Liver (tissue), 9 donors: ENCODE measurements around the gene PPFIA4. TPM values are rescaled to one million over a fixed set of nuclear protein-coding genes. Genes with fewer than 3 reads are reported as not detected.

Experiments
- DNase-seq: peaks from one replicate; pipeline ENCODE4 v3.0.0-alpha.2; 2017; ENCODE audit warnings: low spot score
- H3K27ac ChIP-seq, 2 donors: one replicate each; pipeline ENCODE4 v1.7.0; 2013; ENCODE audit warnings: inconsistent platforms in 2 of 2, low read length in 2 of 2, control low read depth in 1 of 2, low read depth in 1 of 2, mild to moderate bottlenecking in 1 of 2
- H3K27me3 ChIP-seq, 4 donors: one replicate each; pipeline versions ENCODE4 v1.6.1 to v1.7.0; 2013; ENCODE audit warnings: low read length in 3 of 4, inconsistent platforms in 1 of 4, mild to moderate bottlenecking in 1 of 4, moderate library complexity in 1 of 4; ENCODE audit not compliant: control insufficient read depth in 4 of 4, insufficient read depth in 4 of 4
- H3K36me3 ChIP-seq, 4 donors: one replicate each; pipeline versions ENCODE4 v1.6.1 to v1.7.0; 2013; ENCODE audit warnings: low read length in 3 of 4, mild to moderate bottlenecking in 3 of 4, low read depth in 1 of 4, moderate library complexity in 1 of 4; ENCODE audit not compliant: control insufficient read depth in 4 of 4, insufficient read depth in 3 of 4
- H3K4me1 ChIP-seq, 4 donors: one replicate each; pipeline versions ENCODE4 v1.6.1 to v1.7.0; 2013; ENCODE audit warnings: low read length in 3 of 4, mild to moderate bottlenecking in 3 of 4, moderate library complexity in 1 of 4; ENCODE audit not compliant: control insufficient read depth in 4 of 4, insufficient read depth in 4 of 4
- H3K4me3 ChIP-seq, 3 donors: one replicate each; pipeline versions ENCODE4 v1.6.1 to v1.7.0; 2013; ENCODE audit warnings: low read length in 3 of 3, control low read depth in 1 of 3, low read depth in 1 of 3, mild to moderate bottlenecking in 1 of 3
- H3K9ac ChIP-seq, 2 donors: one replicate each; pipeline ENCODE4 v1.7.0; 2013; ENCODE audit warnings: low read length in 2 of 2, mild to moderate bottlenecking in 2 of 2, moderate library complexity in 2 of 2, control low read depth in 1 of 2, low read depth in 1 of 2
- H3K9me3 ChIP-seq, 4 donors: one replicate each; pipeline versions ENCODE4 v1.6.1 to v1.7.0; 2013; ENCODE audit warnings: low read length in 3 of 4; ENCODE audit not compliant: control insufficient read depth in 4 of 4
- EGR1 ChIP-seq, 2 donors: IDR thresholded peaks; 2 replicates each; pipeline ENCODE4 v1.6.1; 2016 to 2018; ENCODE audit warnings: antibody characterized with exemption in 2 of 2, low read depth in 2 of 2
- FOXA1 ChIP-seq: IDR thresholded peaks from 2 replicates; pipeline ENCODE4 v1.6.1; 2016; ENCODE audit warnings: antibody characterized with exemption
- FOXA2 ChIP-seq: IDR thresholded peaks from 2 replicates; pipeline ENCODE4 v1.6.1; 2016; ENCODE audit warnings: antibody characterized with exemption
- GABPA ChIP-seq, 2 donors: IDR thresholded peaks in 1 of 2; conservative IDR thresholded peaks in 1 of 2; 2 replicates each; pipeline ENCODE4 v1.6.1; 2016; ENCODE audit warnings: antibody characterized with exemption in 2 of 2, mild to moderate bottlenecking in 1 of 2, moderate library complexity in 1 of 2
- HNF4A ChIP-seq, 2 donors: conservative IDR thresholded peaks; 2 replicates each; pipeline ENCODE4 v1.6.1; 2016; ENCODE audit warnings: antibody characterized with exemption in 2 of 2, mild to moderate bottlenecking in 2 of 2
- HNF4G ChIP-seq: IDR thresholded peaks from 2 replicates; pipeline ENCODE4 v1.6.1; 2016; ENCODE audit warnings: antibody characterized with exemption
- JUND ChIP-seq, 2 donors: IDR thresholded peaks; 2 replicates each; pipeline ENCODE4 v1.6.1; 2016; ENCODE audit warnings: antibody characterized with exemption in 2 of 2
- NR2F2 ChIP-seq: IDR thresholded peaks from 2 replicates; pipeline ENCODE4 v1.6.1; 2016; ENCODE audit warnings: antibody characterized with exemption
- RAD21 ChIP-seq, 2 donors: IDR thresholded peaks; 2 replicates each; pipeline ENCODE4 v1.6.1; 2016; ENCODE audit warnings: antibody characterized with exemption in 2 of 2, mild to moderate bottlenecking in 2 of 2
- RXRA ChIP-seq, 2 donors: IDR thresholded peaks; 2 replicates each; pipeline ENCODE4 v1.6.1; 2017 to 2018; ENCODE audit warnings: antibody characterized with exemption in 2 of 2, mild to moderate bottlenecking in 1 of 2
- SP1 ChIP-seq: IDR thresholded peaks from 2 replicates; pipeline ENCODE4 v1.6.1; 2018; ENCODE audit warnings: antibody characterized with exemption, mild to moderate bottlenecking
- TAF1 ChIP-seq: conservative IDR thresholded peaks from 2 replicates; pipeline ENCODE4 v1.6.1; 2016; ENCODE audit warnings: antibody characterized with exemption, mild to moderate bottlenecking
- YY1 ChIP-seq: IDR thresholded peaks from 2 replicates; pipeline ENCODE4 v1.6.1; 2016; ENCODE audit warnings: antibody characterized with exemption, mild to moderate bottlenecking
- WGBS: extraction: QIAGEN DNeasy Blood & Tissue Kit; methylation state at CpG from one replicate; pipeline ENCODE4 v1.1.7; 2013; 5-methylcytosine and 5-hydroxymethylcytosine counted together
- polyA plus RNA-seq, 2 donors: library from polyadenylated mRNA; stranded (reverse) in 1 of 2; unstranded in 1 of 2; fragments of 200-250 nt in 1 of 2; fragments of >200 nt in 1 of 2; fragmentation: Nextera tagmentation in 1 of 2; extraction: Ambion mirVana in 1 of 2; gene quantifications; one replicate each; pipeline versions ENCODE4 v1.2.1 to v1.2.3, GENCODE V29; 2013 to 2015
- total RNA-seq, 2 donors: library from RNA; depleted of rRNA; stranded (reverse); fragments of >200 nt; gene quantifications; one replicate each; pipeline ENCODE4 v1.2.3, GENCODE V29; 2014
- TF ChIP-seq, protein P1 (sequence below): IDR thresholded peaks from 2 replicates; pipeline ENCODE4 v1.6.1; 2016; ENCODE audit warnings: antibody characterized with exemption
- TF ChIP-seq, protein P2 (sequence below): IDR thresholded peaks from 2 replicates; pipeline ENCODE4 v1.6.1; 2016; ENCODE audit warnings: antibody characterized with exemption
- TF ChIP-seq, protein P3 (sequence below): IDR thresholded peaks from 2 replicates; pipeline ENCODE4 v1.6.1; 2016; ENCODE audit warnings: antibody characterized with exemption
- TF ChIP-seq, protein P4 (sequence below): IDR thresholded peaks from 2 replicates; pipeline ENCODE4 v1.6.1; 2016; ENCODE audit warnings: antibody characterized with exemption, mild to moderate bottlenecking
- TF ChIP-seq, protein P5 (sequence below): fragments of 150-350 bp; IDR thresholded peaks from 2 replicates; pipeline ENCODE4 v1.5.1; 2017; ENCODE audit warnings: improper control_type of control experiment, low read depth, low read length; ENCODE audit not compliant: missing input control
- donor health status: healthy.
- donor health status: healthy.
- donor health status: healthy.
- donor health status: healthy.
- donor health status: healthy.

The PPFIA4 gene
- total and polyA plus RNA-seq, 4 donors: 0.07 to 0.33 (median 0.15) TPM

DNA sequence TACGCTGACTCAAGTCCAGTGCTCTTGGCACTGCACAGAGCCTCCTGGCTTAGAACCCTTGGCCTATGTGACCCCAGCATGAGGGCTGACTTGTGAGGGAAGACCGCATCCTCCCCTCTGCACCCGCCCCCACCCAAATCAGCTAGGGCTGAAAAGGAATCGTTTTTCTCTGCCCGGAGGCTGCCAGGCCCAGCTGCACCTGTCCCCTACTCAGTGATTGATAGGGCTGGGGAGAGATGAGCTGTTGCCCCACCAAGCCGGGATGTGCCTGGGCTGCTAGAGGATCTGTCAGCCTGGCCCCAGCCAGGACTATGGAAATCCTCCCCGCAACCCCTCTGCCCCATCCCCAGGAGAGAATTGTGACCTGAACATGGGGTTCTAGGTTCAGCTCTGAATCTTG, 38.9 kb downstream of the PPFIA4 start:
- TF ChIP-seq HNF4G: no peak
- Histone ChIP-seq H3K36me3 (no peaks in the 10 kb centered on the region), H3K27ac (no peak overlapping the region), H3K9ac (no peak overlapping the region), H3K4me1 (no peaks in the 10 kb centered on the region), H3K4me3 (no peak overlapping the region), H3K27me3 (no peaks in the 10 kb centered on the region), H3K9me3 (no peaks in the 10 kb centered on the region)
- WGBS: 83% methylated on average over 7 of the region's 7 CpGs
- DNase-seq: no peak

DNA sequence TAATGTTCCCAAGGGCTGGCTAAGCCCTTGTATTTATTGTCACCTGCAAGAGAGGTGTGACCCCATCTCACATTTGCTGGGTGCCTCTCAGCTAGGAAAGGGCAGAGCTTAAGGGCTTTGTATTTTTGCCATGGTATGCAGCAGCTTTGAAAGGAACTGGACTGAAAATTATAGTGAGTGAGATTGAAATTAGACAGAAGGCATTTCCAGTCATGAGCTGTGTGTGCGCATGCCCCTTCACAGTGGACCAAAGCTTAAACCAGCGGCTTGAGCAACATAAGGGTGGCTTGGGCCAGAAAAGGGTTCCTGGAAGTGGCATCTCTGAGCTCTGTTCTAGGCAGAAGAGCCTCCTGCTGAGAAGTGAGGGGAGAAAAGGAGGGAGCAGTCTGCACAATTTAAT, 39.7 kb downstream of the PPFIA4 start:
- no peaks in the 10 kb centered on the region for H3K36me3 ChIP-seq
- DNase-seq: no peak
- 90% methylated on average over 2 of the region's 2 CpGs for WGBS
- TF ChIP-seq NR2F2 (no peak), HNF4A (conservative IDR thresholded peaks at IDR 0.05) (no peak), FOXA2 (no peak), JUND (IDR thresholded peaks at IDR 0.05) (no peak), TAF1 (no peak), SP1 (no peak), RXRA (IDR thresholded peaks at IDR 0.05) (no peak), HNF4G (no peak), RAD21 (IDR thresholded peaks at IDR 0.05) (no peak), EGR1 (IDR thresholded peaks at IDR 0.05; ENCODE audit: low read depth in 2 of 2) (no peak), FOXA1 (no peak), GABPA (IDR thresholded peaks at IDR 0.05 in 1 of 2, conservative IDR thresholded peaks at IDR 0.05 in 1 of 2) (no peak), YY1 (no peak)
- TF ChIP-seq, protein P1, sequence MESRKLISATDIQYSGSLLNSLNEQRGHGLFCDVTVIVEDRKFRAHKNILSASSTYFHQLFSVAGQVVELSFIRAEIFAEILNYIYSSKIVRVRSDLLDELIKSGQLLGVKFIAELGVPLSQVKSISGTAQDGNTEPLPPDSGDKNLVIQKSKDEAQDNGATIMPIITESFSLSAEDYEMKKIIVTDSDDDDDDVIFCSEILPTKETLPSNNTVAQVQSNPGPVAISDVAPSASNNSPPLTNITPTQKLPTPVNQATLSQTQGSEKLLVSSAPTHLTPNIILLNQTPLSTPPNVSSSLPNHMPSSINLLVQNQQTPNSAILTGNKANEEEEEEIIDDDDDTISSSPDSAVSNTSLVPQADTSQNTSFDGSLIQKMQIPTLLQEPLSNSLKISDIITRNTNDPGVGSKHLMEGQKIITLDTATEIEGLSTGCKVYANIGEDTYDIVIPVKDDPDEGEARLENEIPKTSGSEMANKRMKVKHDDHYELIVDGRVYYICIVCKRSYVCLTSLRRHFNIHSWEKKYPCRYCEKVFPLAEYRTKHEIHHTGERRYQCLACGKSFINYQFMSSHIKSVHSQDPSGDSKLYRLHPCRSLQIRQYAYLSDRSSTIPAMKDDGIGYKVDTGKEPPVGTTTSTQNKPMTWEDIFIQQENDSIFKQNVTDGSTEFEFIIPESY: no peak
- TF ChIP-seq, protein P2, sequence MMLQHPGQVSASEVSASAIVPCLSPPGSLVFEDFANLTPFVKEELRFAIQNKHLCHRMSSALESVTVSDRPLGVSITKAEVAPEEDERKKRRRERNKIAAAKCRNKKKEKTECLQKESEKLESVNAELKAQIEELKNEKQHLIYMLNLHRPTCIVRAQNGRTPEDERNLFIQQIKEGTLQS: no peak
- TF ChIP-seq, protein P3, sequence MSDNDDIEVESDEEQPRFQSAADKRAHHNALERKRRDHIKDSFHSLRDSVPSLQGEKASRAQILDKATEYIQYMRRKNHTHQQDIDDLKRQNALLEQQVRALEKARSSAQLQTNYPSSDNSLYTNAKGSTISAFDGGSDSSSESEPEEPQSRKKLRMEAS: no peak
- TF ChIP-seq, protein P4, sequence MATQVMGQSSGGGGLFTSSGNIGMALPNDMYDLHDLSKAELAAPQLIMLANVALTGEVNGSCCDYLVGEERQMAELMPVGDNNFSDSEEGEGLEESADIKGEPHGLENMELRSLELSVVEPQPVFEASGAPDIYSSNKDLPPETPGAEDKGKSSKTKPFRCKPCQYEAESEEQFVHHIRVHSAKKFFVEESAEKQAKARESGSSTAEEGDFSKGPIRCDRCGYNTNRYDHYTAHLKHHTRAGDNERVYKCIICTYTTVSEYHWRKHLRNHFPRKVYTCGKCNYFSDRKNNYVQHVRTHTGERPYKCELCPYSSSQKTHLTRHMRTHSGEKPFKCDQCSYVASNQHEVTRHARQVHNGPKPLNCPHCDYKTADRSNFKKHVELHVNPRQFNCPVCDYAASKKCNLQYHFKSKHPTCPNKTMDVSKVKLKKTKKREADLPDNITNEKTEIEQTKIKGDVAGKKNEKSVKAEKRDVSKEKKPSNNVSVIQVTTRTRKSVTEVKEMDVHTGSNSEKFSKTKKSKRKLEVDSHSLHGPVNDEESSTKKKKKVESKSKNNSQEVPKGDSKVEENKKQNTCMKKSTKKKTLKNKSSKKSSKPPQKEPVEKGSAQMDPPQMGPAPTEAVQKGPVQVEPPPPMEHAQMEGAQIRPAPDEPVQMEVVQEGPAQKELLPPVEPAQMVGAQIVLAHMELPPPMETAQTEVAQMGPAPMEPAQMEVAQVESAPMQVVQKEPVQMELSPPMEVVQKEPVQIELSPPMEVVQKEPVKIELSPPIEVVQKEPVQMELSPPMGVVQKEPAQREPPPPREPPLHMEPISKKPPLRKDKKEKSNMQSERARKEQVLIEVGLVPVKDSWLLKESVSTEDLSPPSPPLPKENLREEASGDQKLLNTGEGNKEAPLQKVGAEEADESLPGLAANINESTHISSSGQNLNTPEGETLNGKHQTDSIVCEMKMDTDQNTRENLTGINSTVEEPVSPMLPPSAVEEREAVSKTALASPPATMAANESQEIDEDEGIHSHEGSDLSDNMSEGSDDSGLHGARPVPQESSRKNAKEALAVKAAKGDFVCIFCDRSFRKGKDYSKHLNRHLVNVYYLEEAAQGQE: no peak
- TF ChIP-seq, protein P5, sequence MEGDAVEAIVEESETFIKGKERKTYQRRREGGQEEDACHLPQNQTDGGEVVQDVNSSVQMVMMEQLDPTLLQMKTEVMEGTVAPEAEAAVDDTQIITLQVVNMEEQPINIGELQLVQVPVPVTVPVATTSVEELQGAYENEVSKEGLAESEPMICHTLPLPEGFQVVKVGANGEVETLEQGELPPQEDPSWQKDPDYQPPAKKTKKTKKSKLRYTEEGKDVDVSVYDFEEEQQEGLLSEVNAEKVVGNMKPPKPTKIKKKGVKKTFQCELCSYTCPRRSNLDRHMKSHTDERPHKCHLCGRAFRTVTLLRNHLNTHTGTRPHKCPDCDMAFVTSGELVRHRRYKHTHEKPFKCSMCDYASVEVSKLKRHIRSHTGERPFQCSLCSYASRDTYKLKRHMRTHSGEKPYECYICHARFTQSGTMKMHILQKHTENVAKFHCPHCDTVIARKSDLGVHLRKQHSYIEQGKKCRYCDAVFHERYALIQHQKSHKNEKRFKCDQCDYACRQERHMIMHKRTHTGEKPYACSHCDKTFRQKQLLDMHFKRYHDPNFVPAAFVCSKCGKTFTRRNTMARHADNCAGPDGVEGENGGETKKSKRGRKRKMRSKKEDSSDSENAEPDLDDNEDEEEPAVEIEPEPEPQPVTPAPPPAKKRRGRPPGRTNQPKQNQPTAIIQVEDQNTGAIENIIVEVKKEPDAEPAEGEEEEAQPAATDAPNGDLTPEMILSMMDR: no peak
- H3K4me3 ChIP-seq: no peak overlapping the region
- no peak overlapping the region for H3K9ac ChIP-seq
- no peaks in the 10 kb centered on the region for H3K27me3 ChIP-seq
- H3K4me1 ChIP-seq: no peaks in the 10 kb centered on the region
- no peak overlapping the region for H3K27ac ChIP-seq
- no peaks in the 10 kb centered on the region for H3K9me3 ChIP-seq
